DND-41 (cell line): ENCODE data around the gene MCUB.

Experiments
- ATAC-seq: fragments of 200-7000 bp; cut with Tn5 transposase; 3 replicates; pipeline ENCODE4 v1.9.1; 2021; ENCODE audit warnings: low read depth; ENCODE audit not compliant: insufficient read depth
- DNase-seq: peaks from one replicate; pipeline ENCODE4 v3.0.0-alpha.2; 2020
- H2AFZ ChIP-seq: 2 replicates; pipeline ENCODE4 v1.6.0; 2012; ENCODE audit warnings: low read depth, low read length
- H3K27ac ChIP-seq: 2 replicates; pipeline ENCODE4 v1.5.1; 2012; ENCODE audit warnings: low read length, inconsistent platforms
- H3K27me3 ChIP-seq: fragments of 200-600 bp; sonication (generic); 2 replicates; pipeline ENCODE4 v1.6.0; 2012; ENCODE audit warnings: low read length, mild to moderate bottlenecking, inconsistent platforms; ENCODE audit not compliant: insufficient read depth, poor library complexity
- H3K36me3 ChIP-seq: 2 replicates; pipeline ENCODE4 v1.5.1; 2012; ENCODE audit warnings: low read length, inconsistent platforms; ENCODE audit not compliant: insufficient read depth
- H3K4me1 ChIP-seq: 2 replicates; pipeline ENCODE4 v1.5.1; 2012; ENCODE audit warnings: mild to moderate bottlenecking, low read length; ENCODE audit not compliant: insufficient read depth
- H3K4me2 ChIP-seq: 2 replicates; pipeline ENCODE4 v1.6.0; 2012; ENCODE audit warnings: mild to moderate bottlenecking, moderate library complexity, low read length, inconsistent platforms; ENCODE audit not compliant: insufficient read depth
- H3K4me3 ChIP-seq, 2 experiments: fragments of 200-600 bp in 1 of 2; shearing (Covaris generic) in 1 of 2; 2 replicates each; pipeline ENCODE4 v1.5.1; 2012 to 2016; ENCODE audit warnings: inconsistent platforms in 2 of 2, low read length in 2 of 2, mild to moderate bottlenecking in 2 of 2, low read depth in 1 of 2, moderate library complexity in 1 of 2
- H3K79me2 ChIP-seq: 2 replicates; pipeline ENCODE4 v1.6.0; 2012; ENCODE audit warnings: low read length, inconsistent platforms; ENCODE audit not compliant: insufficient read depth
- H3K9ac ChIP-seq: 2 replicates; pipeline ENCODE4 v1.6.0; 2012; ENCODE audit warnings: low read depth, mild to moderate bottlenecking, inconsistent platforms, low read length, moderate library complexity
- H3K9me3 ChIP-seq: 2 replicates; pipeline ENCODE4 v1.5.1; 2012; ENCODE audit warnings: low read length, moderate library complexity, mild to moderate bottlenecking, inconsistent platforms; ENCODE audit not compliant: insufficient read depth, severe bottlenecking
- H4K20me1 ChIP-seq: 2 replicates; pipeline ENCODE4 v1.6.0; 2012; ENCODE audit warnings: low read length; ENCODE audit not compliant: insufficient read depth
- CTCF ChIP-seq: IDR thresholded peaks from 2 replicates; pipeline ENCODE4 v1.5.1; 2012; ENCODE audit warnings: borderline replicate concordance, low read length, moderate library complexity, mild to moderate bottlenecking; ENCODE audit not compliant: poor library complexity, severe bottlenecking; ENCODE audit errors: extremely low read depth
- EZH2 ChIP-seq: IDR thresholded peaks from 3 replicates; pipeline ENCODE4 v1.6.1; 2012; ENCODE audit warnings: borderline replicate concordance, low read depth, mild to moderate bottlenecking, moderate library complexity, low read length, inconsistent platforms; ENCODE audit not compliant: severe bottlenecking

Gene MCUB

GRCh38 chr4:109662771-109663170 lies 102.7 kb downstream of the MCUB start:
- Histone ChIP-seq H4K20me1 (no peaks in the 10 kb centered on the region), H3K27ac (no peak overlapping the region), H3K9ac (no peak overlapping the region), H3K27me3 (no peaks in the 10 kb centered on the region), H3K79me2 (peaks cover 2% of the 10 kb centered on the region; the same call in 1 of the 2 replicates), H3K4me1 (no peaks in the 10 kb centered on the region), H3K9me3 (no peaks in the 10 kb centered on the region), H2AFZ (no peak overlapping the region), H3K4me2 (no peak overlapping the region), H3K36me3 (peaks cover 16% of the 10 kb centered on the region), H3K4me3 (no peak overlapping the region)
- TF ChIP-seq CTCF (no peak), EZH2 (no peak)
- DNase-seq: no peak
- ATAC-seq: no peak

GRCh38 chr4:109665783-109666485 lies 105.9 kb downstream of the MCUB start:
- Histone ChIP-seq H2AFZ (no peak overlapping the region), H3K36me3 (peaks cover 25% of the 10 kb centered on the region), H3K4me2 (no peak overlapping the region), H3K9ac (no peak overlapping the region), H3K79me2 (no peaks in the 10 kb centered on the region), H3K4me3 (no peak overlapping the region), H3K27me3 (no peaks in the 10 kb centered on the region), H4K20me1 (no peaks in the 10 kb centered on the region), H3K27ac (no peak overlapping the region), H3K9me3 (no peaks in the 10 kb centered on the region), H3K4me1 (no peaks in the 10 kb centered on the region)
- no peak for ATAC-seq
- TF ChIP-seq EZH2 (no peak), CTCF (no peak)
- DNase-seq: no peak

- Histone ChIP-seq H3K79me2 (no peaks in the 10 kb centered on the region), H4K20me1 (no peaks in the 10 kb centered on the region), H3K9ac (no peak overlapping the region), H3K4me1 (no peaks in the 10 kb centered on the region), H3K27ac (no peak overlapping the region), H3K27me3 (no peaks in the 10 kb centered on the region), H3K9me3 (peaks cover 5% of the 10 kb centered on the region), H3K4me3 (no peak overlapping the region), H3K4me2 (no peak overlapping the region), H2AFZ (no peak overlapping the region), H3K36me3 (peaks cover 29% of the 10 kb centered on the region; the same call in 1 of the 2 replicates)
- ATAC-seq (no peak), DNase-seq (no peak)
- TF ChIP-seq EZH2: no peak
- no peak for TF ChIP-seq CTCF
These were observed 111.3 kb downstream of the MCUB start for GRCh38 chr4:109671350-109671749.
